HG03175 (cell line): ENCODE results near the gene MLLT3.
"Not testable (repeated sequence)": the region's sequence is repeated elsewhere in the genome, so short reads cannot be mapped to it uniquely, and the experiment has no call there.

Experiments
- ATAC-seq: cut with Tn5 transposase; IDR thresholded peaks from one replicate; pipeline ENCODE4 v1.9.1; 2021; ENCODE audit warnings: mild to moderate bottlenecking, moderate library complexity; ENCODE audit not compliant: unreplicated experiment

Gene MLLT3

DNA sequence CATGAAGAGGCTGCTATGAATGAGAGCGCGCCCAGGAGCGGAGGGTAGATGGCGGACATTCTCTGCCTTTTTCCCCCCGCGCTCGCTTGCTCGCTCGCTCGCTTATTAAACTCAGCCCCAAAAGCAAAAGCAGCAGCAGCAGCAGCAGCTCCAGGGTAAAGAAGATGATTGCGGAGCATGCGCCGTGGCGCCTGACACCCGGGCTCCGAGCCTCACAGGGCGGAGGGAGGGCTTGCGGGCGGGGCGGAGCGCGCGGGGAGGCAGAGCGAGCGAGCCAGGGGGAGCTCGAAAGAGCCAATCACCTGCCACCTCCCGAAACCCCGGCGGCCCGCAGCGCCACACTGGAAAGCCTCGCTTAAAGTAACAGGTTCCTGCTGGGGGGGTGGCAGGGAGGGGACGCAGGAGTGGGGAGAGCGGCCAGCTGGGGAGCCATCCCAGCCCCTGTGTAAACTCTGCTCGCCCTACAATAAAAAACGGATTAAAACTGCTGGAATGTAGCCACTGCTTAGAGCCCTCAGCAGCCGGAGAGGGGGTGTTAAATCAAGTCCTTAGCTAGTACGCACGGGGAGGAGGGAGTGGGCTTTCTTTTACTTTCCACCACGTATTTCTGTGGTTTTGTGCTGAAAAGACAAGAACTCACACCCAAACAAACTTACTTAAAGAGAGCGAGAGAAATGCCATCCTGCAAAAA lies at the start of gene MLLT3:
Gene MLLT3 (minus strand): TSS at position 170 of the 691 bp plus-strand sequence.
- ATAC-seq = peak; percentile 78

DNA sequence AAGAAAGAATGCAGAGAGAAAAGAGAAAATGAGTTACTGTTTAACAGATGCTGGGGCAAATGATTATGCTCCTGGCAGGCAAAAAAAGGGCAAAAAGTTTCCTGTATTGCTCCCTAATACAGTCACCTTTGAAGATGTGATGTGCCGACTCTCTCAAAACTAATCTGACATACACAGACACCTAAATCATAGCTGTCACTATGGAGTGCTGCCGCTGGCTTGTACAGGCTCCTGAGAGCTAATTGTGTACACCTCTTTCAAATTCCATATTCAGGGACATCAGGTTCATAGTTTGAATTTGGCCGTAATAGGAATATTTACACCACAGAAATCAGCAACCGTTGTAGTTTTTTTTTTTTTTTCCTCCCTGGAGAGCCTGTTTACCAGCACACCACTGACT lies 49.3 kb upstream of the MLLT3 start:
- no peak for ATAC-seq

DNA sequence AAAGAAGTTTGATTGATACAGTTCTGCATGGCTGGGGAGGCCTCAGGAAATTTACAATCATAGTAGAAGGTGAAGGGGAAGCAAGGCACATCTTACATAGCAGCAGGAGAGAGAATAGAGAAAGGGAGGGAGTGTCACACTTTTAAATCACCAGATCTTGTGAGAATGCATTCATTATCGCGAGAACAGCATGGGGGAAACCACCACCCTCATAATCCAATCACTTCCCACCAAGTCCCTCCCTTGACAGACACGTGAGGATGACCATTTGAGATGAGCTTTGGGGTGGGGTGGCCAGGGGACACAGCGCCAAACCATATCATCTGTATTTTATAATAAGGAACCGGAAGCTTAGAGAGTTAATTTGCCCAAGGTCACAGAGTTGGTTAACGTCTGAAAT lies 48.1 kb upstream of the MLLT3 start:
- no peak for ATAC-seq

DNA sequence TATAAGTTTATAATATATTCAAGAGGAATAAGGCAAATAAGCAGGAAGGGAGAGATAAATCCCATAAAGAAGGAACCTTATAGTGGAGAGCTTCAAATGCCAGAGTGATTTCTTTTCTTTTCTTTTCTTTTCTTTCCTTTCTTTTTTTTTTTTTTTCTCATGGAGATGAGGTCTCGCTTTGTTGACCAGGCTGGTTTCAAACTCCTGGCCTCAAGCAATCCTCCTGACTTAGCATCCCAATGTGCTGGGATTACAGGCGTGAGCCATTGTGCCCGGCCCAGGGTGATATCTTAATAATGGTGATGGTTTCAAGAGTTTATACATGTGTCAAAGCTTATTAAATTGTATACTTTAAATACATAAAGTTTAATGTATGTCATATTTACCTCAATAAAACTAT lies 42.2 kb upstream of the MLLT3 start:
- no peak for ATAC-seq

DNA sequence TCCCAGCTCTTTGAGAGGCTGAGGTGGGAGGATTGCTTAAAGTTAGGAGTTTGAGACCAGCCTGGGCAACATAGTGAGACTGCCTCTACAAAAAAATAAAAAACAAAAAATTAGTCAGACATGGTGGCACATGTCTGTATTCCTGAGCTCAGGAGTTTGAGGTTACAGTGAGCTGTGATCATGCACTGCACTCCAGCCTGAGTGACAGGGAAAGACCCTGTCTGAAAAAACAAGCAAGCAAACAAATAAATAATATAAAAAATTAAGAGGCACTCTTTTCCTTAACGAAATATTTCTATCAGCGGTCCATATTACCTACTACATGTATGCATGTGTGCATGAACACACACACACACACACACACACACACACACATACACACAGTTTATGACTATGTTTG lies 40.8 kb upstream of the MLLT3 start:
- ATAC-seq = no peak

DNA sequence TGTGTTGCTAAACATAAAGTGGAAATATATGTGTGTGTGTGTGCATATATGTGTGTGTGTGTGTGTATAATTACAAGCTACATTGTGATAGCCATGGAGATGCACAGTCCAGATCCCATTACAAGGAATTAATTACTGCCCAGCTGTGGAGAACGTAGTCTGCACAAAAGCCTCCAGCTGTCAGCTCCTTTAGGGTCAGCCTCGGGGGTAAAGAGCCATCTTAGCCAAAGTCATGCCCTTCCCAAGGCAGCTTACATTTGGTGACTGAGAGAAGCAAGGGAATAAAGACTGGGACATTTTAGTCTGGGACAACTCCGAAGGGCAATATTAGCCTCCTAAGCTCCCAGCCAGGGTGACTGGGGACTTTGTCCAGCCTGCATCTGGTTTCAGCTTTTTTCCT lies 39.9 kb upstream of the MLLT3 start:
- no peak for ATAC-seq

DNA sequence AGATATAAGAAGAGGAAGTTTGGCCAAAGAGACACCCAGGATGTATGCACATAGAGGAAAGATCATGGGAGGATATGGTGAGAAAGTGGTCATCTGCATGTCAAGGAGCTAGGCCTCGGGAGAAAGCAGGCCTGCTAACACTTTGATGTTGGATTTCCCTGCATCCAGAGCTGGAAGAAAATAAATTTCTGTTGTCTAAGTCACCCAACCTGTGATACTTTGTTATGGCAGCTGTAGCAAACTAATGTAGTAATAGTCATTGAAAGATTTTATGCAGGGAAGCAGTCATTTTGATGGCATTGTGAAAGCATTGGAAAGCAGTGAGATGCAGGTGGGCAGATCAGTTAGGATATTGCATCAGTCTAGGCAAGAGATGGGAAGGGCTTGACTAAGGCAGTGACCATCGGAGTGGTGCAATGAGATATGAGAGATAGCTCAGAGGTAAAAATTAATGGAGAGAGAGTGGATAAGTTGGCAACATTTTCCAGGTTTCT lies 37.2 kb upstream of the MLLT3 start:
- ATAC-seq = no peak

DNA sequence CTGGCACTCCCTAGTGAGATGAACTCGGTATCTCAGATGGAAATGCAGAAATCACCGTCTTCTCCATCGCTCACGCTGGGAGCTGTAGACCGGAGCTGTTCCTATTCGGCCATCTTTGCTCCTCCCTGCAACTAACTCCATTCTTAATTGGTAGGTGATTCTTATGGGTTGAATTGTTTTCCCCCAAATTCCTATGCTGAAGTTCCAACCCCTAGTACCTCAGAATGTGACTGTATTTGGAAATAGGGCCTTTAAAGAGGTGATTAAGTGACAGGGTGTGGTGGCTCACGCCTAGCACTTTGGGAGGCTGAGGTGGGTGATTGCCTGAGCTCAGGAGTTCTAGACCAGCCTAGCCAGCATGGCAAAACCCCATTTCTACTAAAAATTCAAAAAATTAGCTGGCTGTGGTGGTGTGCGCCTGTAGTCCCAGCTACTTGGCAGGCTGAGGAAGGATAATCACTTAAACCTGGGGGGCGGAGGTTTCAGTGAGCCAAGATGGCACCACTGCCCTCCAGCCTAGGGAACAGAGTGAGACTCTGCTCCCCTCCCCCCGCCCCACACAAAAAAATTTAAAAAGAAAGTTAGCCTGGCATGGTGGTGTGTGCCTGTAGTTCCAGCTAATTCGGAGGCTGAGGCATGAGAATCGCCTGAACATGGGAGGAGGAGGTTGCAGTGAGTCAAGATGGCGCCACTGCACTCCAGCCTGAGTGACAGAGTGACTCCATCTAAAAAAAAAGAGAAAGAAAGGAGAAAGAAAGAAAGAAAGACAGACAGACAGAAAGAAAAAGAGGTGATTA lies 36.6 kb upstream of the MLLT3 start:
- no peak for ATAC-seq

DNA sequence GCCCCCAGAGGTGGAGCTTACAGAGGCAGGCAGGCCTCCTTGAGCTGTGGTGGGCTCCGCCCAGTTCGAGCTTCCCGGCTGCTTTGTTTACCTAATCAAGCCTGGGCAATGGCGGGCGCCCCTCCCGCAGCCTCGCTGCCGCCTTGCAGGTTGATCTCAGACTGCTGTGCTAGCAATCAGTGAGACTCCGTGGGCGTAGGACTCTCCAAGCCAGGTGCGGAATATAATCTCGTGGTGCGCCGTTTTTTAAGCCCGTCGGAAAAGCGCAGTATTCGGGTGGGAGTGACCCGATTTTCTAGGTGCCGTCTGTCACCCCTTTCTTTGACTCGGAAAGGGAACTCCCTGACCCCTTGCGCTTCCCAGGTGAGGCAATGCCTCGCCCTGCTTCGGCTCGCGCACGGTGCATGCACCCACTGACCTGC lies 36.0 kb upstream of the MLLT3 start:
- not testable (repeated sequence) for ATAC-seq

DNA sequence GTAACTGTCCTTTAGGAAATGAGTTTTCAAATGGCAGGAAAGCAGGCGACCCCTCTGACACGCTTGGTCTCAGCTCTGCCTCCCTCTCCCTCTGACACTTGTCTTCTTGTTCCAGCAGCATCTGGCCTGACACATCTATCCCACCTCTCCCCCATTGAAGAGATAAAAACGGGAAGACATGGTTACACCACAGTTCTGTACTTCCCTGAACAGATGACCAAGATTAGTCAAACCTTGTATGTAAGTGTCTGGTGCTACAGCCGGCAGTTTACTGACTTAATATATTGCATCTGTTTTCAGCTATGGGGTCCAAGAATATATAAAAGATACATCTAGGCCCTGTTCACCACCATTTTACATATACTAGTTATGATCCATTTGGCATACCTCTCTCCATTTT lies 29.6 kb upstream of the MLLT3 start:
- no peak for ATAC-seq

DNA sequence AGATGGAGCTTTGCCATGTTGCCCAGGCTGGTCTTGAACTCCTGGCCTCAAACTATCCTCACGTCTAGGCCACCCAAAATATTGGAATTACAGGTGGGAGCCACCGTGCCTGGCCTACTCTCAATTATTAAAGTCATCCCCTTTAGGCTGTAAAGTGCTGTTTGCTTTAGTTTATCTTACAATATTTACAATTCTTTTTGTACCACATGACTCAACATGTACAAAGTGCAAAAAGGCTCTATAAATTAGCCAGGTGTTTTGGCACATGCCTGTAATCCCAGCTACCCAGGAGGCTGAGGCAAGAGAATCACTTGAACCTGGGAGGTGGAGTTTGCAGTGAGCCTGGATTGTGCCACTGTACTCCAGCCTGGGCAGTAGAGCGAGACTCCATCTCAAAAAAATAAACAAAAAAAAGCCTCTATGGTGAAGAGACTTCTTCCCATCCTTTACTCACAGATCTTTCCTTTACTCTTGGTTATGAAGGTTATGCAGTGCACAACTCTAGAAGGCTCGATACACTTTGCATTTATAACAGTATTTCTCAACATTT lies 28.5 kb upstream of the MLLT3 start:
- ATAC-seq = no peak

DNA sequence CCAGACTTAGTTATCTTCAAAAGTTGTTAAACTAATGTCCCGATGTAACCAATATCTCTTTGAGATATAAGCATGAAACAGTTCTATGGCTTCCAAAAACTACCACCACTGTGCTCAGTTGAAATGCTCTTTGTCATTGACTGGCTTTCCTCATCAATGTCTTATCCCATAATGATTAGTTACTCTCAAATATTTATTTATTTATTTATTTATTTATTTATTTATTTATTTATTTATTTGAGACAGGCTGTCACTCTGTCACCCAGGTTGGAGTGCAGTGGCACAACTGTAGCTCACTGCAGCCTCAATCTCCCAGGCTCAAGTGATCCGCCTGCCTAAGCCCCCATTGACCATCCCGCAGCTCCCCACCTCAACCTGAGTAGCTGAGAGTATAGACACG lies 28.0 kb upstream of the MLLT3 start:
- ATAC-seq = no peak

DNA sequence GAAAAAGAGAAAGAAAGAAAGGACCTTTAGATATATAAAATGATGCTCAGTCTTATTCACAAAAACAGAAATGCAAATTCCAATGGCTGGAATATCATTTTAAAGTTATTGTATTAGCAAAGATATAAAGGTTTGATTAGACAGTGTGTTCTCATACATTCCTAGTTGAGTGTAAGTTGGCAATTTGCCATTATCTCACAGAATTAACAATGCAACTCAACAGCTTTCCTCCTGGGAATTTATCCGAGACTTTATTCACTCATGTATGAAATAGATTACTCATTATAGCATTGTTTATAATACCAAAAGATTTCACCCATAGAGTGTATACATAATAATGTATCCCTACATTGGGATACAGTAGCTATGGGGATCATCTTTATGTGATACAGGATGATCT lies 27.1 kb upstream of the MLLT3 start:
- ATAC-seq = no peak

DNA sequence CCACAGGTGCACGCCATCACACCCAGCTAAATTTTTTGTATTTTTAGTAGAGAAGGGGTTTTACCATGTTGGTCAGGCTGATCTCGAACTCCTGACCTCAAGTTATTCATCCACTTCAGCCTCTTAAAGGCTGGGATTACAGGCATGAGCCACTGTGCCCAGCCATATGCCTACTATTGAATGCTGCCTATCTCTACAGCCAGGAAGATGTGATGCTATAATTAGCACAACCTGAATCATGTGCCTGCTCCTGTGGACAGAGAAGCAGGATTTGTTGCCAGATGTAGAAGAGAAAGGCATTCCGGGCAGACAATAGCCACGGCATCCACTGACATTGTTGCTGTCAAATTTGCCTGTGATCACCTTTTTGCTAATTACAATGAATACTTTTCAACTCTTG lies 24.4 kb upstream of the MLLT3 start:
- no peak for ATAC-seq

DNA sequence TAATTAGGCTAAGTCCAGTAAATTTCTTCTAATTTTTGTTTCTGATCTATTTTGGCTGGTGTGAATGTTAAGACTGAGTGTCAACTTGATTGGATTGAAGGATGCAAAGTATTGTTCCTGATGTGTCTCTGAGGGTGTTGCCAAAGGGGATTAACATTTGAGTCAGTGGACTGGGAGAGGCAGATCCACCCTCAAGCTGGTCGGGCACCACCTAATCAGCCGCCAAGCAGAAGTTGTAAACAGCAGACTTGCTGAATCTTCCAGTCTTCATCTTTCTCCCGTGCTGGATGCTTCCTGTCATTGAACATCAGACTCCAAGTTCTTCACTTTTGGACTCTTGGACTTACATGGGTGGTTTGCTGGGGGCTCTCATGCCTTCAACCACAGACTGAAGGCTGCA lies 21.4 kb upstream of the MLLT3 start:
- ATAC-seq = no peak

DNA sequence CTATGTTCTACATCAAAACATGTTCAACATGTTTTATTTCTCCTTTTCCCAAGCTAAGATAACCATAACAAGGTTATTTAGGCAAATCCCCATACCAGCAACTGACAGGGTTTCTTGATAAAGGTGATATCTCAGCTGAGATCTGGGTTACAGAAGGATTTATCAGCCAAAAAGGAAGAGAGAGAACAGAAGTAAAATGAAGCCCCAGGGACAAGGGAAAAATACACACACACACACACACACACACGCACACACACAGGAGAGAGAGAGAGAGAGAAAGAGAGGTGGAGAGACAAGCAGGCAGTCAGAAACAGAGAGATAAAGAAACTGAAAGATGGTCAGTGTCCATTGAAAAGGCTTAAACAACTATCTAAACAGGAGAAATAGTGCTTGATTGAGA lies 19.7 kb upstream of the MLLT3 start:
- no peak for ATAC-seq

DNA sequence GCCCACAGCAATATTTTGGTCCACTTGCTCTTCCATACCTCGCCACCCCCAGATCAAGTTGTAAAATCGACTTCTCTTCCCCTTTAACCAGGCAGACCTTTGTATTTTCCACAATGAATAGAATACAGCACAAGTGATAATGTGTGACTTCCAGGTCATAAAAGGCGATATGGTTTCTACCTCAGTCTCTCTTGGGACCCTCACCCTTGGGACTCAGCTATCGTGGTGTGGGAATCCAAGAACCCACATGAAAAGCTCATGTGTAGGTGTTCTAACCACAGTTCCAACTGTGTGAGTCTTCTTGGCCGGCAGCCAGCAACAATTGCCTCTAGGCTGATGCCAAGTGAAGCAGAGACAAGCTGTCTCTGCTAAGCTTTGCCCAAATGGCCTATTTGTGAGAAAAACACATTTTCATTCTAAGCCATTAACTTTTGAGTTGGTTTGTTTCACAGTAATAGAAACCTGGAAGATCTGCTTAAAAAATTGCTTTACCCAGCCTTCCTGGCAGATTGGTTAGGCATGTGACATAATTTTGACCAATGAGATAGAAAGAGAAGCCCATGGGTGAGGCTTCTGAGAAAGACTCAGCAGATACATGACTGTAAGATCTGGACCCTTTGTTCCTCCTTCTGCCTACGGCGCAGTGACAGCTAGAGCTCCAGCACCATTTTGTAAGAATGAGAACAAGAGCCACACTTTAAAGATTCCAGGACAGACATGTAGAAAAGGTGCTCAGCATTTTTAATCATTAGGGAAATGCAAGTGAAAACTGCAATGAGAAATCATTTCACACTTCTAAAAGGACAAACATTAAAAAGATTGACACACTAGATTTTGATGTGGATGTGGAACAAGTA lies 18.3 kb upstream of the MLLT3 start:
- peak; percentile 89 for ATAC-seq

DNA sequence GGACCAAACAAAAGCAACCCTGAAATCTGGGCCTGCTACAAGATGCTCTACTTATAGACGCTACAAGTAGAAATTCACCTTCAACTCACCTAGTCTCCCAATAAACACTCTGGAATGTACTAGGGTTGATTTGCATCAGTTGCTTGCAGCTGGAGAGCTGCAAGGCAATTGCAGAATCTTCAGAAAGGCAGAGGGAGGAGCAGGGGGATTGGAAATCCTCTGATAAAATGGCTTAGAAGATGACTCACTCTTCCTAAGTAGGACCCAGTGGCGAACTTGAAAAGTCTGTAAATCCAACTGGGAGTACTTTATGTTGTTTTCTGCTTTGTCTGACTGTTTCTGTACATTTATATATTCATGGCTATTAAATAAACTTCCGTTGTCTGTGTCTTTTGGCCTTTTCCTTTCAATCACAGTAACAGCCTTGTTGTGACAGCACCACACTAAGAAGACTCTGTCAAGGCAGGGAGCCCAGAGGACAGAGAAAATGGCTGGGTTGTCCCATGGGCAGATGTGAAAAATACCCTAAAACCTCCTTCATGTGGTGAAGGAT lies 14.7 kb upstream of the MLLT3 start:
- ATAC-seq = no peak

DNA sequence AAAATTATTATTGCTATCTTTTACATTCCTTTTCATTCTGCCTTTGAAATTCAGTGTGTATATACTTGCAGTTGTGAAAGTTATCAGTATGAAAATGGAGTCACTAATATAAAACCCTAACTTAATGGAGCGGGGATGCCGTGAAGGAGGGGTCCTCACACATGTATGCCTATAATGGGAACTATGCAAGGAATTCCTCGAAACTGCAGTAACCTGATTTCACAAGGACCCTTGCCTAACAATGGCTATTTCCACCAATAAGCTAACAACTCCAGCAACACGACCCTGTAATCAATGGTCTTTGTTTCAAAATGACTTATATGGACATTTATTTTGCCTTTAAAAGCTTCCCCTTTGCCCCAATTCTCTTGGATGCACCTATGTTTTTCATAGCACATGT lies 12.6 kb upstream of the MLLT3 start:
- ATAC-seq = no peak

DNA sequence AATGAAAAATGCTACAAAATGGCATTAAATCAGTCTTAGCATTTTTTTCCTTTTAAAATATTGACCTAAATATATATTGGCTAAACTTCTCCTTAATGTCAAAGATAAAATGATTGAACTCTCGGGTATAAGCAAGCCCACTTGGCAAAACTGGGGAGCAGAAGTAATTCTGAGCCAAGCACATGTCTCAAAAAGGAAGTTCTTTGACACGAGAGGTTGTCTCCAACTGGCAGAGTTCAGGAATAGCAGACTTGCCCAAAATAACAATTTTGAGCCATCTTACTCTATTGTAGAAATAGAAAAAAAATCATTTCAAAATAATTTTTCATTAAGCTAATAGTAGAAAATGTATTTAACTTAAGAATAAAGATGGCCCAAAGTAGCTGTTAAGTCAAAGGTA lies 10.4 kb upstream of the MLLT3 start:
- ATAC-seq = no peak
